Activated T-cell treated with anti-CD3 and anti-CD28 coated beads, Interleukin-2, amount 50 U/mL, for 4 hours (primary cell): ENCODE measurements around the gene CHST9. TPM values are rescaled to one million over a fixed set of nuclear protein-coding genes. Genes with fewer than 3 reads are reported as not detected.
"Not testable (repeated sequence)": the region's sequence is repeated elsewhere in the genome, so short reads cannot be mapped to it uniquely, and the experiment has no call there.

Source experiments
- ATAC-seq, 2 donors: fragments of 200-7000 bp; cut with Tn5 transposase; one replicate each; pipeline ENCODE4 v1.10.0; 2021
- DNase-seq: peaks from one replicate; pipeline ENCODE4 v3.0.0-alpha.2; 2020
- H3K27me3 Mint-ChIP-seq: one replicate; pipeline ENCODE4 v1.8.0; 2021; ENCODE audit warnings: low read depth, mixed read lengths
- H3K36me3 Mint-ChIP-seq: one replicate; pipeline ENCODE4 v1.8.0; 2022; ENCODE audit warnings: mixed read lengths; ENCODE audit not compliant: insufficient read depth
- H3K4me1 Mint-ChIP-seq: one replicate; pipeline ENCODE4 v1.8.0; 2021; ENCODE audit warnings: low read depth, mixed read lengths
- H3K4me3 Mint-ChIP-seq: one replicate; pipeline ENCODE4 v1.8.0; 2021; ENCODE audit warnings: mild to moderate bottlenecking, moderate library complexity, mixed read lengths
- H3K9me3 Mint-ChIP-seq: one replicate; pipeline ENCODE4 v1.8.0; 2021; ENCODE audit warnings: mixed read lengths
- total RNA-seq, 3 donors: library from RNA; stranded (reverse); gene quantifications; one replicate each; pipeline ENCODE4 v1.2.1, GENCODE V29; 2021

Gene CHST9
- total RNA-seq, 3 donors from 2014 or later, result not detected

DNA sequence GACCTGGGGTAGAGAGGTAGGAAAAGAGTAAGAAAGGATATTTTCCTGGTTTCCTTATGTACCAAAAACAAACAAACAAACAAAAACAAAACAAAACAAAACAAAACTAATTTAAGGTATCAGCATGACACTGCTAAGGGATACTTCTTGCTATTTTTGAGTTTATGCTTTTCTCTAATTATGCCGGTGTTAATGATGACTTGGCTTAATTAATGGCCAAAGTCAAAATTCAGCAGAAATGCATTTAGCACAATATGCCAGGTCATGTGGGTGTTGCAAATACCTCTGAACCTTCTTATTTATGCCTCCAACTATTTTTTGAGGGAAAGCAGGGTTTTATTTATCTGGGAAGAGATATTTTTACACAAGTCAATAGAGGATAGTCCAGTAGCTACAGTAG, 3.2 kb upstream of the CHST9 start:
- DNase-seq, result no peak
- no peaks in the 10 kb centered on the region for H3K4me1 Mint-ChIP-seq
- H3K9me3 Mint-ChIP-seq, result peaks cover 14% of the 10 kb centered on the region
- no peak for ATAC-seq
- peaks cover 23% of the 10 kb centered on the region for H3K27me3 Mint-ChIP-seq
- no peak overlapping the region for H3K4me3 Mint-ChIP-seq
- H3K36me3 Mint-ChIP-seq, result no peaks in the 10 kb centered on the region

DNA sequence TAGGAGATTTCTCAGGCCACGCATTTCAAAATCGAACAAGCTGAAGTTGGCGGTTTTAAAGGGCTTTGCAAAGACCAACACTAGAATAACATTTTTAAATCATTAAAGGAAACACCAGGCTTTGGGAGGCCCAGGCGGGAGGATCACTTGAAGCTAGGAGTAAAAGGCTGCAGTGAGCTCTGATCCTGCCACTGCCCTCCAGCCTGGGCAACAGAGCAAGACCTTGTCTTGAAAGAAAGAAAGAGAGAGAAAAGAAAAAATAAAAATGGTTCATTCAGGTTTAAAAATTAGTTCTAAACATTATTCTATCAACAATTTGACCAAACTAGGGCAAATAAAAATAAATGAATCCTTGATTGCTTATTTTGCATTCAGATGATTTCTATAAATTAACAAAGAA, 789 bp upstream of the CHST9 start:
- Mint-ChIP-seq H3K27me3 (peaks cover 29% of the 10 kb centered on the region), H3K9me3 (peaks cover 8% of the 10 kb centered on the region), H3K4me1 (no peaks in the 10 kb centered on the region), H3K4me3 (no peak overlapping the region), H3K36me3 (no peaks in the 10 kb centered on the region)
- DNase-seq (no peak), ATAC-seq (no peak)

GRCh38 chr18:27184115-27185024, 738 bp downstream of the CHST9 start:
- DNase-seq (no peak), ATAC-seq (no peak)
- Mint-ChIP-seq H3K4me1 (no peaks in the 10 kb centered on the region), H3K4me3 (no peak overlapping the region), H3K27me3 (peaks cover 29% of the 10 kb centered on the region), H3K9me3 (peaks cover 8% of the 10 kb centered on the region), H3K36me3 (no peaks in the 10 kb centered on the region)

DNA sequence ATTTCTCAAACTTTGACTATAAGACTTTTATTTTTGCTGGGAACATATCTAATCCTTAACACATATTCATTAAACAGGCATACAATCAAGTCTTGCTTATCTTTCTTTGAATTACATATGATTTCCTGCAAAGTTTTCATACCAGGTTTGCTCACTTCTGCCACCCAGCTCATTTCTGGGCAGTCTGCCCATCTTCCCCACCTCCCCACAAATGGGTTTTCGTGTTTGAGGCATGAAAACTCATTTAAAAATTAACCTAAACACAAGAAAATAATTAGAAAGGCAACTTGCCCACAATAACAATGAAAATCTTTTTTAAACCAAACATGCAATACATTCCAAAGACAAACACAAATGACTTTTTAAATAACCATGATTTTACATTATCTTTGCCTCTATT, 3.4 kb downstream of the CHST9 start:
- Mint-ChIP-seq H3K27me3 (peaks cover 29% of the 10 kb centered on the region), H3K36me3 (no peaks in the 10 kb centered on the region), H3K4me3 (no peak overlapping the region), H3K4me1 (no peaks in the 10 kb centered on the region), H3K9me3 (peaks cover 3% of the 10 kb centered on the region)
- DNase-seq, result no peak
- ATAC-seq, result no peak

- no peaks in the 10 kb centered on the region for H3K4me1 Mint-ChIP-seq
- no peaks in the 10 kb centered on the region for H3K36me3 Mint-ChIP-seq
- no peak for ATAC-seq
Observed at GRCh38 chr18:27178424-27178823, 6.7 kb downstream of the CHST9 start.

GRCh38 chr18:27175914-27176313, 9.2 kb downstream of the CHST9 start:
- H3K27me3 Mint-ChIP-seq, result no peaks in the 10 kb centered on the region
- H3K9me3 Mint-ChIP-seq, result no peaks in the 10 kb centered on the region
- ATAC-seq, result no peak
- no peaks in the 10 kb centered on the region for H3K36me3 Mint-ChIP-seq
- no peak overlapping the region for H3K4me3 Mint-ChIP-seq
- no peaks in the 10 kb centered on the region for H3K4me1 Mint-ChIP-seq
- no peak for DNase-seq

More at GRCh38 chr18:27178424-27178823, 6.7 kb downstream of the CHST9 start:
- no peak for DNase-seq
- no peak overlapping the region for H3K4me3 Mint-ChIP-seq
- H3K9me3 Mint-ChIP-seq, result no peaks in the 10 kb centered on the region
- peaks cover 7% of the 10 kb centered on the region for H3K27me3 Mint-ChIP-seq

- no peaks in the 10 kb centered on the region for H3K4me1 Mint-ChIP-seq
- H3K27me3 Mint-ChIP-seq, result no peaks in the 10 kb centered on the region
- ATAC-seq, result no peak
- DNase-seq, result no peak
- H3K9me3 Mint-ChIP-seq, result no peaks in the 10 kb centered on the region
- H3K4me3 Mint-ChIP-seq, result no peak overlapping the region
- no peaks in the 10 kb centered on the region for H3K36me3 Mint-ChIP-seq
Observed at GRCh38 chr18:27175245-27175644, 9.9 kb downstream of the CHST9 start.

- Mint-ChIP-seq H3K36me3 (no peaks in the 10 kb centered on the region), H3K9me3 (no peaks in the 10 kb centered on the region), H3K4me3 (no peak overlapping the region), H3K27me3 (no peaks in the 10 kb centered on the region), H3K4me1 (no peaks in the 10 kb centered on the region)
- ATAC-seq (no peak), DNase-seq (no peak)
Observed at GRCh38 chr18:27171993-27172392, 13.1 kb downstream of the CHST9 start.

- no peak for ATAC-seq
- H3K9me3 Mint-ChIP-seq, result peaks cover 16% of the 10 kb centered on the region
- no peak for DNase-seq
- no peak overlapping the region for H3K4me3 Mint-ChIP-seq
- H3K27me3 Mint-ChIP-seq, result no peaks in the 10 kb centered on the region
- no peaks in the 10 kb centered on the region for H3K36me3 Mint-ChIP-seq
- H3K4me1 Mint-ChIP-seq, result no peaks in the 10 kb centered on the region
Observed at GRCh38 chr18:27165412-27165811, 19.7 kb downstream of the CHST9 start.

DNA sequence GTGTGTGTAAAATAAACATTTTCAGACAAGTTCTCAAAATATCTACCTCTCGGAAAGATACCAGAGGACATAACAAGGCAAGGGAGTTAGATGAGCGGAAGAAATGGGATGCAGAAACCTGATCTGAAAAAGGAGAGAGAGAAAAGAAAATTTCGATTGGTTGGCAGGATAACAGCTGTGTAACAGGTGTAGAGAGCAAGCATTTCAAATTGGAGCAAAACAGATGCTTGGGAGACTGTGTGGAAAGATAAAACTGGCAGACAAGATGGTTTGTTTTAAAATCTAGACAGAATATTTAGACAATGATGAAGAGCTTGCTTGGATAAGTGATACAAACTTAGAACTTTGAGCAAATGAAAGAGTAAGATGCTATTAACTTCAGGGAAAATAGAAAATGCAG, 20.2 kb downstream of the CHST9 start:
- no peak for DNase-seq
- peaks cover 16% of the 10 kb centered on the region for H3K9me3 Mint-ChIP-seq
- ATAC-seq, result no peak
- no peaks in the 10 kb centered on the region for H3K36me3 Mint-ChIP-seq
- H3K4me3 Mint-ChIP-seq, result no peak overlapping the region
- no peaks in the 10 kb centered on the region for H3K27me3 Mint-ChIP-seq
- H3K4me1 Mint-ChIP-seq, result no peaks in the 10 kb centered on the region

DNA sequence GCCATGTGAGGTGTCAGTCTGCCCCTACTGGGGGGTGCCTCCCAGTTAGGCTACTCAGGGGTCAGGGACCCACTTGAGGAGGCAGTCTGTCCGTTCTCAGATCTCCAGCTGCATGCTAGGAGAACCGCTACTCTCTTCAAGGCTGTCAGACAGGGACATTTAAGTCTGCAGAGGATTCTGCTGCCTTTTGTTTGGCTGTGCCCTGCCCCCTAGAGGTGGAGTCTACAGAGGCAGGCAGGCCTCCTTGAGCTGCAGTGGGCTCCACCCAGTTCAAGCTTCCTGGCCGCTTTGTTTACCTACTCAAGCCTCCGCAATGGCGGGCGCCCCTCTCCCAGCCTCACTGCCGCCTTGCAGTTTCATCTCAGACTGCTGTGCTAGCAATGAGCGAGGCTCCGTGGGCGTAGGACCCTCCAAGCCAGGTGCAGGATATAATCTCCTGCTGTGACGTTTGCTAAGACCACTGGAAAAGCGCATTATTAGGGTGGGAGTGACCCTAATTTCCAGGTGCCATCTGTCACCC, 21.9 kb downstream of the CHST9 start:
- not testable (repeated sequence) for H3K36me3 Mint-ChIP-seq, H3K27me3 Mint-ChIP-seq, H3K4me1 Mint-ChIP-seq, H3K4me3 Mint-ChIP-seq, ATAC-seq, DNase-seq
- H3K9me3 Mint-ChIP-seq, result peaks cover 16% of the 10 kb centered on the region

DNA sequence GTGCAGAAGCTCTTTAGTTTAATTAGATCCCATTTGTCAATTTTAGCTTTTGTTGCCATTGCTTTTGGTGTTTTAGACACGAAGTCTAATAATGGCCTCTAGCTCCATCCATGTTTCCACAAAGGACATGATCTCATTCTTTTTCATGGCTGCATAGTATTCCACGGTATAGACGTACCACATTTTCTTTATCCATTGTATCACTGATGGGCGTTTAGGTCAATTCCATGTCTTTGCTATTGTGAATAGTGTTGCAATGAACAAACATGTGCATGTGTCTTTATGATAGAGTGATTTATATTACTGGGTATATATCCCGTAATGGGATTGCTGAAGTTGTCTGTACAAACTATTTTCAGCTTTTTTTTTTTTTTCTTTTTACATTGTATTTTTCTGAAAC, 35.9 kb downstream of the CHST9 start:
- H3K27me3 Mint-ChIP-seq, H3K4me1 Mint-ChIP-seq, H3K36me3 Mint-ChIP-seq, ATAC-seq, DNase-seq, H3K4me3 Mint-ChIP-seq: not testable (repeated sequence)
- H3K9me3 Mint-ChIP-seq, result peaks cover 33% of the 10 kb centered on the region

DNA sequence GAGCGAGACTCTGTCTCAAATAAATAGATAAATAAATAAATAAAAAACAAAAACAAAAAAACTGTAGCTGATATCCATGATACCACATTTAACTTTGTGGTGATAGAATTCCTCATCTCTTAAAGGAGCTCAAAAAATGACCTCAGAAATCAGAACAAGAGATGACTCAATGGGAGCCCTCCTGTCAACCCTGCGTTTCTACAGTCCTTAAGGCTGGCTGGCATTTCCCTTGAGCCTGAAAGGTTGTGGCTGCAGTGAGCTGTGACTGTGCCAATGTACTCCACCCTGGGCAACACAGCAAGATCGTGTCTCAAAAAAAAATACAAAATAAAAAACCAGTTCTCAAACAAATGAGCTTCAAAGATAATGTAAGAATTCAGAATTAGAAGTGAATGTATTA, 40.4 kb downstream of the CHST9 start:
- DNase-seq (no peak), ATAC-seq (no peak)
- Mint-ChIP-seq H3K27me3 (no peaks in the 10 kb centered on the region), H3K4me3 (no peak overlapping the region), H3K36me3 (no peaks in the 10 kb centered on the region), H3K4me1 (no peaks in the 10 kb centered on the region), H3K9me3 (peaks cover 19% of the 10 kb centered on the region)

DNA sequence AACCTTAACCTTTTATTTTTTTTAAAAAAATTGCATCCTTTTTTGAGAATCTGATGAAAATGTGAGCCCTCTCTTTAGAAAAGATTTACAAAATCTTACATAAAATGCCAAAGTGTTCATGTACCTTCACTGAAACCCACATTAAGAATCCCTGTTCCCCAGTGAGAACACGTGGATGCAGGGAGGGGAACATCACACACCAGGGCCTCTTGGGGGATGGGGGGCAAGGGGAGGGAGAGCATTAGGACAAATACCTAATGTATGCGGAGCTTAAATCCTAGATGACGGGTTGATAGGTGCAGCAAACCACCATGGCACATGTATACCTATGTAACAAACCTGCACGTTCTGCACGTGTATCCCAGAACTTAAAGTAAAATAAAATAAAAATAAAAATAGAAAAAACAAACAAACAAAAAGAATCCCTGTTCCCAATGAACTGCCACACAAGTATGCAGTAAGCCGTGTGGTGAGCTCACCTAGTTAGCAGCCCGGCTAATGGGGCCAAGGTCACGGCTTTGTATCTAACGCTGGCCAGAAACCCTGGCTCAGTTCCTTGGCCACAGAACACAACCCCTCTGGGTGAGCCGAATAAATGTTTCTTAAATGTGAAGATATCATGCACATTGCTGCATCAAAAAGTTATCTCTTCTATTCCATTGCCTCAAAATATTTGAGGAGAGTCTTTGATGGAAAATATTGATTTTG, 41.4 kb downstream of the CHST9 start:
- peaks cover 14% of the 10 kb centered on the region for H3K9me3 Mint-ChIP-seq
- H3K36me3 Mint-ChIP-seq, result no peaks in the 10 kb centered on the region
- H3K27me3 Mint-ChIP-seq, result no peaks in the 10 kb centered on the region
- no peak for DNase-seq
- no peaks in the 10 kb centered on the region for H3K4me1 Mint-ChIP-seq
- no peak for ATAC-seq
- no peak overlapping the region for H3K4me3 Mint-ChIP-seq

DNA sequence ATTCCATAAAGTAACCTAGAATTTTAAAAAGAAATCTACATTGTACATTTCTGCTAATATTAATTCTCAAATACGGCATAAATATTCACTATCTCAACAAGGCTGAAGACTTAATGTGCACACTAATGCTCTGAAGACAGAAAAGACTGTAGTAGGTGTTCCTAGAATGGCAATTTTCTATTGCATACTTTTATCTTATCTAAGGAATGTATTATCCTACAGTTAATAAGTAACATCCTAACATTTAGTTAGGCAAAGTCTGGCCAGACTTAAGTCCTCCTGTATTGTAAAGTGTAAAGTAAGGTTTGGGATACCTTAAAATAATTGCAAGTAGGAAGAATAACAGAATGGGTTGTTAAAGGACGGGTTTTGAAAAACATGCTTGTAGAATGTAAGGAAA, 42.2 kb downstream of the CHST9 start:
- H3K9me3 Mint-ChIP-seq, result peaks cover 16% of the 10 kb centered on the region
- H3K36me3 Mint-ChIP-seq, result no peaks in the 10 kb centered on the region
- H3K4me1 Mint-ChIP-seq, result no peaks in the 10 kb centered on the region
- no peaks in the 10 kb centered on the region for H3K27me3 Mint-ChIP-seq
- no peak overlapping the region for H3K4me3 Mint-ChIP-seq
- DNase-seq (no peak), ATAC-seq (no peak)
